ENCODE results near the gene ZSWIM1.

GRCh38 chr20:45896641-45897161, 15.7 kb downstream of the ZSWIM1 start:
- TF ChIP-seq CBFB (CRISPR knock-in tag; IDR thresholded peaks at IDR 0.05; ENCODE audit: low read depth) (no peak), CTCF (IDR thresholded peaks at IDR 0.05) (no peak), ZNF317 (CRISPR knock-in tag; IDR thresholded peaks at IDR 0.05; ENCODE audit: borderline replicate concordance, low read depth) (no peak), KAT7 (CRISPR knock-in tag; IDR thresholded peaks at IDR 0.05; ENCODE audit: borderline replicate concordance) (no peak), ELF4 (CRISPR knock-in tag; IDR thresholded peaks at IDR 0.05; ENCODE audit: low read depth) (no peak), MAX (CRISPR knock-in tag; IDR thresholded peaks at IDR 0.05) (no peak), RELA (CRISPR knock-in tag; IDR thresholded peaks at IDR 0.05; ENCODE audit: borderline replicate concordance) (no peak), TEAD4 (CRISPR knock-in tag; IDR thresholded peaks at IDR 0.05) (no peak), MYBL2 (CRISPR knock-in tag; IDR thresholded peaks at IDR 0.05) (no peak), MXD4 (CRISPR knock-in tag; IDR thresholded peaks at IDR 0.05; ENCODE audit: borderline replicate concordance) (no peak), NR3C1 (CRISPR knock-in tag; conservative IDR thresholded peaks at IDR 0.05; ENCODE audit: low read depth) (no peak), JUN (CRISPR knock-in tag; IDR thresholded peaks at IDR 0.05) (no peak)
- TF ChIP-seq, protein P1, sequence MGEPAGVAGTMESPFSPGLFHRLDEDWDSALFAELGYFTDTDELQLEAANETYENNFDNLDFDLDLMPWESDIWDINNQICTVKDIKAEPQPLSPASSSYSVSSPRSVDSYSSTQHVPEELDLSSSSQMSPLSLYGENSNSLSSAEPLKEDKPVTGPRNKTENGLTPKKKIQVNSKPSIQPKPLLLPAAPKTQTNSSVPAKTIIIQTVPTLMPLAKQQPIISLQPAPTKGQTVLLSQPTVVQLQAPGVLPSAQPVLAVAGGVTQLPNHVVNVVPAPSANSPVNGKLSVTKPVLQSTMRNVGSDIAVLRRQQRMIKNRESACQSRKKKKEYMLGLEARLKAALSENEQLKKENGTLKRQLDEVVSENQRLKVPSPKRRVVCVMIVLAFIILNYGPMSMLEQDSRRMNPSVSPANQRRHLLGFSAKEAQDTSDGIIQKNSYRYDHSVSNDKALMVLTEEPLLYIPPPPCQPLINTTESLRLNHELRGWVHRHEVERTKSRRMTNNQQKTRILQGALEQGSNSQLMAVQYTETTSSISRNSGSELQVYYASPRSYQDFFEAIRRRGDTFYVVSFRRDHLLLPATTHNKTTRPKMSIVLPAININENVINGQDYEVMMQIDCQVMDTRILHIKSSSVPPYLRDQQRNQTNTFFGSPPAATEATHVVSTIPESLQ (CRISPR knock-in tag; IDR thresholded peaks at IDR 0.05) = no peak
- TF ChIP-seq, protein P2, sequence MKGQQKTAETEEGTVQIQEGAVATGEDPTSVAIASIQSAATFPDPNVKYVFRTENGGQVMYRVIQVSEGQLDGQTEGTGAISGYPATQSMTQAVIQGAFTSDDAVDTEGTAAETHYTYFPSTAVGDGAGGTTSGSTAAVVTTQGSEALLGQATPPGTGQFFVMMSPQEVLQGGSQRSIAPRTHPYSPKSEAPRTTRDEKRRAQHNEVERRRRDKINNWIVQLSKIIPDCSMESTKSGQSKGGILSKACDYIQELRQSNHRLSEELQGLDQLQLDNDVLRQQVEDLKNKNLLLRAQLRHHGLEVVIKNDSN (CRISPR knock-in tag; IDR thresholded peaks at IDR 0.05) = no peak

All from WTC11 (cell line).